IMR-90 (cell line): ENCODE measurements around the gene CREB1. TPM values are rescaled to one million over a fixed set of nuclear protein-coding genes. Genes with fewer than 3 reads are reported as not detected.

ENCODE experiments used
- ATAC-seq: fragments of 200-7000 bp; cut with Tn5 transposase; 2 replicates; pipeline ENCODE4 v1.9.1; 2020; ENCODE audit warnings: low read depth, mild to moderate bottlenecking, moderate library complexity
- BruUV-seq: library from RNA; stranded (reverse); fragments of 400-500 nt; replicated peaks from 2 replicates; lab custom pipeline; 2021; lab: Mats Ljungman, UMichigan
- CTCF ChIA-PET: fragments of 300-600 bp; formaldehyde crosslinking; extraction: SDS; loops from one replicate; lab custom pipeline; 2021; ENCODE audit warnings: antibody characterized with exemption; lab: Yijun Ruan, JAX
- POLR2A ChIA-PET: fragments of 300-600 bp; sonication (Branson Sonifier 250); formaldehyde crosslinking; loops from one replicate; lab custom pipeline; 2022; ENCODE audit warnings: antibody characterized with exemption; ENCODE audit not compliant: unreplicated experiment; lab: Charles Lee
- DNase-seq: peaks from one replicate; pipeline ENCODE4 v3.0.0; 2013
- H2AFZ ChIP-seq: replicated peaks from 2 replicates; pipeline ENCODE3; 2013; ENCODE audit warnings: low read length, mild to moderate bottlenecking; ENCODE audit not compliant: poor library complexity
- H2AK5ac ChIP-seq: 2 replicates; pipeline ENCODE4 v1.6.1; 2013; ENCODE audit warnings: low read depth, low read length, inconsistent platforms
- H2AK9ac ChIP-seq: replicated peaks from 2 replicates; pipeline ENCODE3; 2013; ENCODE audit warnings: mild to moderate bottlenecking, low read depth, low read length, moderate library complexity; ENCODE audit not compliant: poor library complexity
- H2BK120ac ChIP-seq: 2 replicates; pipeline ENCODE4 v1.6.1; 2013; ENCODE audit warnings: low read depth, low read length, inconsistent platforms
- H2BK15ac ChIP-seq: 3 replicates; pipeline ENCODE4 v1.6.1; 2013; ENCODE audit warnings: low read depth, low read length, inconsistent platforms
- H2BK20ac ChIP-seq: 2 replicates; pipeline ENCODE4 v1.6.1; 2013; ENCODE audit warnings: low read depth, mild to moderate bottlenecking, inconsistent platforms, low read length, moderate library complexity
- H2BK5ac ChIP-seq: 2 replicates; pipeline ENCODE4 v1.6.1; 2013; ENCODE audit warnings: mild to moderate bottlenecking, low read depth, low read length, inconsistent platforms; ENCODE audit not compliant: poor library complexity, severe bottlenecking
- H3K14ac ChIP-seq: replicated peaks from 2 replicates; pipeline ENCODE4 v1.6.1; 2013; ENCODE audit warnings: low read depth, low read length, inconsistent platforms
- H3K18ac ChIP-seq: 2 replicates; pipeline ENCODE4 v1.6.1; 2013; ENCODE audit warnings: low read depth, low read length, control low read depth
- H3K23ac ChIP-seq: 2 replicates; pipeline ENCODE4 v1.6.1; 2013; ENCODE audit warnings: low read depth, low read length, inconsistent platforms
- H3K27ac ChIP-seq: 2 replicates; pipeline ENCODE4 v1.5.1; 2013; ENCODE audit warnings: mild to moderate bottlenecking, control low read depth, low read length; ENCODE audit not compliant: insufficient read depth
- H3K27me3 ChIP-seq: 2 replicates; pipeline ENCODE4 v1.6.1; 2013; ENCODE audit warnings: low read length; ENCODE audit not compliant: control insufficient read depth, insufficient read depth
- H3K36me3 ChIP-seq: 2 replicates; pipeline ENCODE4 v1.6.1; 2013; ENCODE audit warnings: low read length, mixed read lengths; ENCODE audit not compliant: control insufficient read depth, insufficient read depth
- H3K4ac ChIP-seq: 2 replicates; pipeline ENCODE4 v1.6.1; 2013; ENCODE audit warnings: low read depth, low read length, inconsistent platforms
- H3K4me1 ChIP-seq: 2 replicates; pipeline ENCODE4 v1.6.1; 2013; ENCODE audit warnings: low read length, mixed read lengths; ENCODE audit not compliant: control insufficient read depth, insufficient read depth
- H3K4me2 ChIP-seq: 2 replicates; pipeline ENCODE4 v1.6.1; 2013; ENCODE audit warnings: low read depth, mild to moderate bottlenecking, control low read depth, low read length, moderate library complexity
- H3K4me3 ChIP-seq: 2 replicates; pipeline ENCODE4 v1.5.1; 2013; ENCODE audit warnings: low read depth, mild to moderate bottlenecking, control low read depth, low read length, moderate library complexity; ENCODE audit not compliant: insufficient read depth
- H3K56ac ChIP-seq: 2 replicates; pipeline ENCODE4 v1.6.1; 2013; ENCODE audit warnings: low read length, inconsistent platforms; ENCODE audit not compliant: insufficient read depth; ENCODE audit errors: extremely low read depth
- H3K79me1 ChIP-seq, 2 experiments: 2 replicates each; pipeline ENCODE4 v1.6.1; 2013; ENCODE audit warnings: low read length in 2 of 2, inconsistent platforms in 1 of 2, low read depth in 1 of 2
- H3K9ac ChIP-seq: 2 replicates; pipeline ENCODE4 v1.6.1; 2013; ENCODE audit warnings: low read depth, low read length, control low read depth
- H3K9me1 ChIP-seq: 2 replicates; pipeline ENCODE4 v1.6.1; 2013; ENCODE audit warnings: low read length, inconsistent platforms; ENCODE audit not compliant: insufficient read depth
- H3K9me3 ChIP-seq: 2 replicates; pipeline ENCODE4 v1.6.1; 2013; ENCODE audit warnings: low read length; ENCODE audit not compliant: control insufficient read depth, insufficient read depth
- H4K20me1 ChIP-seq: 2 replicates; pipeline ENCODE4 v1.6.1; 2013; ENCODE audit warnings: low read length, inconsistent platforms; ENCODE audit not compliant: insufficient read depth
- H4K5ac ChIP-seq: 2 replicates; pipeline ENCODE4 v1.6.1; 2013; ENCODE audit warnings: mild to moderate bottlenecking, low read depth, low read length, control low read depth
- H4K8ac ChIP-seq, 2 experiments: 2 replicates each; pipeline ENCODE4 v1.6.1; 2013; ENCODE audit warnings: low read depth in 2 of 2, low read length in 2 of 2, control low read depth in 1 of 2, inconsistent platforms in 1 of 2
- H4K91ac ChIP-seq: 2 replicates; pipeline ENCODE4 v1.6.1; 2013; ENCODE audit warnings: low read depth, low read length, inconsistent platforms; ENCODE audit not compliant: insufficient read depth
- BHLHE40 ChIP-seq: fragments of 150-350 bp; IDR thresholded peaks from 2 replicates; pipeline ENCODE4 v1.6.1; 2016; ENCODE audit warnings: mild to moderate bottlenecking, low read depth, low read length
- MXI1 ChIP-seq: IDR thresholded peaks from 2 replicates; pipeline ENCODE4 v1.6.1; 2012; ENCODE audit warnings: low read depth, mild to moderate bottlenecking, low read length, moderate library complexity, borderline replicate concordance
- SMC3 ChIP-seq: fragments of 150-350 bp; IDR thresholded peaks from 2 replicates; pipeline ENCODE4 v1.6.1; 2016; ENCODE audit warnings: low read depth, mild to moderate bottlenecking, antibody characterized with exemption, low read length, moderate library complexity
- USF2 ChIP-seq: fragments of 150-350 bp; IDR thresholded peaks from 2 replicates; pipeline ENCODE4 v1.6.1; 2017; ENCODE audit warnings: mild to moderate bottlenecking, antibody characterized with exemption, low read length, low read depth
- WGBS, 2 experiments: methylation state at CpG; one replicate each; pipeline versions ENCODE4 v1.1.5 to v1.1.7; 2013; ENCODE audit warnings: missing lambda C conversion rate in 2 of 2; ENCODE audit not compliant: insufficient read length in 1 of 2; ENCODE audit errors: extremely low coverage in 2 of 2; 5-methylcytosine and 5-hydroxymethylcytosine counted together
- dilution Hi-C: fragments of 300-500 bp; cut with HindIII; formaldehyde crosslinking; loops from one replicate; pipeline ENCODE4 v1.14.3; 2018; ENCODE audit warnings: low sequenced_read_pairs; ENCODE audit not compliant: unreplicated experiment
- in situ Hi-C: fragments of 300-500 bp; cut with MboI; formaldehyde crosslinking; loops from 3 replicates; pipeline ENCODE4 v1.14.3; 2019; ENCODE audit warnings: low sequenced_read_pairs, inconsistent platforms, mixed read lengths
- intact Hi-C: fragments of 100-400 bp; cut with micrococcal nuclease; formaldehyde crosslinking; loops from 2 replicates; pipeline ENCODE4 v1.10.0; 2022
- polyA plus RNA-seq, 3 experiments: library from polyadenylated mRNA; depleted of rRNA; stranded (reverse); fragments of >200 nt; gene quantifications; 2 replicates each; pipeline ENCODE4 v1.2.3, GENCODE V29; 2012; ENCODE audit warnings: low replicate concordance in 1 of 3
- total RNA-seq: library from RNA; depleted of rRNA; stranded (reverse); fragments of >200 nt; gene quantifications from 2 replicates; pipeline ENCODE4 v1.2.3, GENCODE V29; 2012
- TF ChIP-seq, protein P1 (sequence below): conservative IDR thresholded peaks from 2 replicates; pipeline ENCODE4 v1.5.1; 2012; ENCODE audit warnings: mild to moderate bottlenecking, low read depth, low read length, improper control_type of control experiment

Gene CREB1
- total and polyA plus RNA-seq, 2 of the 4 experiments (the other 2 are of a cell fraction), result 22.4 to 94.5 TPM

- peaks cover 17% of the 10 kb centered on the region; the same call in 1 of the 2 replicates for H4K20me1 ChIP-seq
- ATAC-seq (no peak), DNase-seq (no peak)
- dilution Hi-C loops, result no loop called here
- H3K4me3 ChIP-seq, result no peak overlapping the region
- BruUV-seq, result TSS peak; percentile 1
- no peak overlapping the region for H3K9ac ChIP-seq
- H3K18ac ChIP-seq, result no peak overlapping the region
- peaks cover 18 to 48% of the 10 kb centered on the region in 2 experiments for H3K79me1 ChIP-seq
- H2AFZ ChIP-seq, result no peak overlapping the region
- H3K27ac ChIP-seq, result no peak overlapping the region
- H3K56ac ChIP-seq, result no peak overlapping the region
- no peak overlapping the region for H4K91ac ChIP-seq
- no peak overlapping the region for H2BK5ac ChIP-seq
- H2AK9ac ChIP-seq, result no peak overlapping the region
- no peaks in the 10 kb centered on the region for H3K9me3 ChIP-seq
- no peak overlapping the region for H3K4ac ChIP-seq
- no peak for TF ChIP-seq BHLHE40
- no peak for TF ChIP-seq MXI1
- TF ChIP-seq, protein P1, sequence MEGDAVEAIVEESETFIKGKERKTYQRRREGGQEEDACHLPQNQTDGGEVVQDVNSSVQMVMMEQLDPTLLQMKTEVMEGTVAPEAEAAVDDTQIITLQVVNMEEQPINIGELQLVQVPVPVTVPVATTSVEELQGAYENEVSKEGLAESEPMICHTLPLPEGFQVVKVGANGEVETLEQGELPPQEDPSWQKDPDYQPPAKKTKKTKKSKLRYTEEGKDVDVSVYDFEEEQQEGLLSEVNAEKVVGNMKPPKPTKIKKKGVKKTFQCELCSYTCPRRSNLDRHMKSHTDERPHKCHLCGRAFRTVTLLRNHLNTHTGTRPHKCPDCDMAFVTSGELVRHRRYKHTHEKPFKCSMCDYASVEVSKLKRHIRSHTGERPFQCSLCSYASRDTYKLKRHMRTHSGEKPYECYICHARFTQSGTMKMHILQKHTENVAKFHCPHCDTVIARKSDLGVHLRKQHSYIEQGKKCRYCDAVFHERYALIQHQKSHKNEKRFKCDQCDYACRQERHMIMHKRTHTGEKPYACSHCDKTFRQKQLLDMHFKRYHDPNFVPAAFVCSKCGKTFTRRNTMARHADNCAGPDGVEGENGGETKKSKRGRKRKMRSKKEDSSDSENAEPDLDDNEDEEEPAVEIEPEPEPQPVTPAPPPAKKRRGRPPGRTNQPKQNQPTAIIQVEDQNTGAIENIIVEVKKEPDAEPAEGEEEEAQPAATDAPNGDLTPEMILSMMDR, result no peak
- no peak for TF ChIP-seq SMC3
- no peak for TF ChIP-seq USF2
- ChIA-PET CTCF (interaction anchor here (0.5 to 0.7 kb wide), 4 partner anchors 10 to 213 kb away, joined by 3 to 9 read pairs (median 3); no protein-coding TSS in a partner anchor), POLR2A (no interaction called here)
- H2BK120ac ChIP-seq, result no peak overlapping the region
- H3K23ac ChIP-seq, result no peak overlapping the region
- H3K27me3 ChIP-seq, result no peaks in the 10 kb centered on the region
- H3K14ac ChIP-seq, result no peak overlapping the region
- no peaks in the 10 kb centered on the region for H3K4me1 ChIP-seq
- H2BK15ac ChIP-seq, result no peak overlapping the region
- in situ Hi-C loops, result no loop called here
- no CpG with 5 or more reads among the region's 2 CpGs for WGBS, 2 experiments
- no peak overlapping the region for H4K5ac ChIP-seq
- H2BK20ac ChIP-seq, result no peak overlapping the region
- H3K36me3 ChIP-seq, result peaks cover 2% of the 10 kb centered on the region
- intact Hi-C loops, result no loop called here
- H4K8ac ChIP-seq, result no peak overlapping the region
- H3K4me2 ChIP-seq, result no peak overlapping the region
- H3K9me1 ChIP-seq, result peaks cover 3% of the 10 kb centered on the region; the same call in 1 of the 2 replicates
- no peak overlapping the region for H2AK5ac ChIP-seq
Measured at GRCh38 chr2:207533461-207534008, 3.8 kb downstream of the CREB1 start.
